ENCODE measurements around the gene MS4A13.
"Not testable (repeated sequence)": the region's sequence is repeated elsewhere in the genome, so short reads cannot be mapped to it uniquely, and the experiment has no call there.

MS4A13 gene, protein sequence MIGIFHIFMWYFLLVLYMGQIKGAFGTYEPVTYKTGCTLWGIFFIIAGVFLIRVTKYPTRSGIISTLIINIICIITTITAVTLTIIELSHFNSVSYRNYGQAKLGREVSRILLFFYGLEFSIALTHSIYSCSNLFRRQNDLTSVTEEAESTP

DNA sequence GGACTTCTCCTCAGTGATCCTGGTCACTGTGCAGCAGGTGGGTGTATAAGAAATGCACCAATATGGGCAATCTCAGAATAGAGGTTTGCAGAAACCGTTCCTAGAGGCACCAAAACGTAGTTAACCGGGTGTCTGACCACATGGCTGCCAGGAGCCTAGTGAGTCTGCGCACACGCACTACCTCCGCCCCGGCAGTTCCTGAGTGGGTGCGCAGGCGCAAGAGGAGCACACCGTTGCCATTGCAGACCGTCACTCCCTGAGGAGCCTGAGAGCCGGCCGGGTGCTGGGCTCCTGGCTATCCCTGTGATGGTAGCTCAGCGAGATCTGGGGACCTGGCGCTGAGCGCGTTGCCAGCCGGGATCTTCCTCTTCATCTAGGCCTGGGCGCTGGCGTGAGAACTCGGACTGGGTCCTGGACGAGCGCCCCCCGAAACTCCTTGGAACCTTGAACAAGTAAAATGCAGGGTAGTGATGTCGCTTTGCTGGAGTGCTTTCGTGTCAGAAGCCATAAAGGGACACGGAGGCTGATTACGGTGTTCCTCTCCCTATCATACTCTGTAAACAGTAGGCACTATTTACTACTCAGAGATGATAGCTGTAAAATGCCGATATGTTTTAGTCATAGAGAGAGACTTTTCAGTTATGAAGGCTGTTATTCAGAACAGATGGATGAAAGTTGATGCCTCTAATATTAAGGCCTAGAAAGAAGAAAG, at the start of gene MS4A13:
MS4A13 (plus strand) TSS at position 249 of the 712 bp plus-strand sequence. CDS start 2,692 bp downstream, outside the sequence.
- Mint-ChIP-seq H3K27ac (no peak within 1 kb of the TSS), H3K4me3 (no peak within 1 kb of the TSS), H3K4me1 (ENCODE audit: low read depth) (no peaks in the 10 kb centered on the region), H3K9me3 (ENCODE audit: low read depth) (peaks cover 4% of the 10 kb centered on the region), H3K27me3 (peaks cover 15% of the 10 kb centered on the region), H3K36me3 (no peaks in the 10 kb centered on the region)

DNA sequence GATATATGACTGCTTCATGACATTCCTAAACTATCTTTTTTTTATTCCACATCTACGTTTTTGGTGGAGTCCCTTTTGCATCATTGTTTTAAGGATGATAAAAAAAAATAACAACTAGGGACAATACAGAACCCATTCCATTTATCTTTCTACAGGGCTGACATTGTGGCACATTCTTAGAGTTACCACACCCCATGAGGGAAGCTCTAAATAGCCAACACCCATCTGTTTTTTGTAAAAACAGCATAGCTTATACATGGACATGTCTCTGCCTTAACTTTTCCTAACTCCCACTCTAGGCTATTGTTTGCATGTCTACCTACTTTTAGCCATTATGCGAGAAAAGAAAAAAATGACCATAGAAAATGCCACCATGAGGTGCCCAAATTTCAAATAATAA, 46.4 kb upstream of the MS4A13 start:
- Mint-ChIP-seq H3K4me3 (no peak overlapping the region), H3K4me1 (ENCODE audit: low read depth) (no peaks in the 10 kb centered on the region), H3K36me3 (no peaks in the 10 kb centered on the region), H3K27ac (no peak overlapping the region), H3K27me3 (peaks cover 11% of the 10 kb centered on the region), H3K9me3 (ENCODE audit: low read depth) (no peaks in the 10 kb centered on the region)

DNA sequence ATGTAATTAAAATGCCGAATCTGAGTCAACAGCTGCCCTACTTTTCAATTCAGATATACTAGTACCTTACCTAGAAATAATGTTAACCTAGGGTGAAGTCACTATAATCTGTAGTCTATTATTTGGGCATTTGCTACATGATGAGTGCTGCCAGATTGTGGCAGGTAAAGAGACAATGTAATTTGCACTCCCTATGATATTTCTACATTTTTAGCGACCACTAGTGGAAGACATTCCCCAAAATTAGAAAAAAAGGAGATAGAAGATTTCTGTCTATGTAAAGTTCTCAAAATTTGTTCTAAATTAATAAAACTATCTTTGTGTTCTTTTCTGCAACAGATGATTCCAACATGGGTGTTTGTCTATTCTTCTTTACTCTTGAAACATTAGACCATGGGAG, 45.5 kb upstream of the MS4A13 start:
- Mint-ChIP-seq H3K4me3 (no peak overlapping the region), H3K27ac (no peak overlapping the region), H3K9me3 (ENCODE audit: low read depth) (no peaks in the 10 kb centered on the region), H3K27me3 (peaks cover 11% of the 10 kb centered on the region), H3K4me1 (ENCODE audit: low read depth) (no peaks in the 10 kb centered on the region), H3K36me3 (no peaks in the 10 kb centered on the region)

DNA sequence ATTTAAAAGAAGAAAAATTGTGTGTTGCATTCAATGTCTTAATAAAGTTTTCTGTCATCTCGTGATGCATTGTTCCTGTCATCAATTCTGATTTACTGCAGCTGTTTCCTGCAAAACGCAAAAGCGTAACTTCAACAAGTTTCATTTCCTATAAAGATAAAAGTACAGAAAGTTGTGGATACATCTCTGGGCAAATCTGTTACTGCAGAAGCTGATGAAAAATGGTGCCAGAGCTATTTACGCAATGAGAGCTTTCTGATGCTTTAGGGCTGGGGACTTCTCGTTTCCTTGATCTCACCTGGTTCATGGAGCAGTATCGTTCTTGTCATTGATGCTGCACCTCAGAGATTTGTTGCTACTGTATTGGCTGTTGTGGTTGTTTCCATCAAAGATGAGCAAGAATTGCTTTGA, 38.2 kb upstream of the MS4A13 start:
- Mint-ChIP-seq H3K9me3 (ENCODE audit: low read depth) (no peaks in the 10 kb centered on the region), H3K4me1 (ENCODE audit: low read depth) (no peaks in the 10 kb centered on the region), H3K27ac (no peak overlapping the region), H3K27me3 (peaks cover 2% of the 10 kb centered on the region), H3K4me3 (no peak overlapping the region), H3K36me3 (no peaks in the 10 kb centered on the region)

DNA sequence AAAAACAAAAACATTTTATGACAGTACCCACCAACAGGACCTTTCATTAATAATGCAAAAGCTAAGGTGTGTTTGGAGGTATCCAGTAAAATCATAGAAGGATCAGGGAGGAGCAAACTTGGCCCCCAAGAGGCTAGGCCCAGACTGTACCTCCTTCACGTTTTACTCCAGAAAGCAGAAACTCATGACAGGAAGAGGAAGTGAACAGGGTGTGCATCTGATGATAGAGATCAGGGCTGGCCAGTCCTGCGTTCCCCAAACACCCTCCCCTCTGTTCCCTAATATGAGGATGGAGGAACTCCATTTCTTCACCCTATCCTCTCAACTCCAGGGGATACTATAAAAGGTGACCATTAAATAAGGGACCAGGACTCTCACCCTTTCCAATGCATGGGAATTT, 32.8 kb upstream of the MS4A13 start:
- Mint-ChIP-seq H3K4me3 (no peak overlapping the region), H3K27ac (no peak overlapping the region), H3K36me3 (no peaks in the 10 kb centered on the region), H3K4me1 (ENCODE audit: low read depth) (no peaks in the 10 kb centered on the region), H3K9me3 (ENCODE audit: low read depth) (no peaks in the 10 kb centered on the region), H3K27me3 (peaks cover under 1% of the 10 kb centered on the region)

DNA sequence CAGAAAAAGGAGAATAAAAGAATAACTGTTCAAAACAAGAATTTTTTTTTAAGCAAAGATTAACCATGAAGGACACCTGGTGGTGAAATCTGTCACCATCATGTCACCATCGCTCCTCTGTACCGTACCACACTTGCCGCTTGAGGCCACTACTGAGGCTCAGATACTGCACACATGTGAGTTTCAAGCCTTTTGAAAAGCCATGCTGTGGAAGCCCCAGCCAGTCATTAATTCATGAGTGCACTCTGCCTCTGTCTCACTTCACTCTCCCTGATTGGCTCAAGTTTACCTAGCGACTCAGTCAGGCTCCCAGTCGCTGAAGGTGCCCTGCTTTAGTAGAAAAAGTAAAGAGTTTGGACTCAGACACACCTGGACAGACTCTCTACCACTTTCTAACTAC, 29.2 kb upstream of the MS4A13 start:
- Mint-ChIP-seq H3K36me3 (no peaks in the 10 kb centered on the region), H3K4me3 (no peak overlapping the region), H3K4me1 (ENCODE audit: low read depth) (no peaks in the 10 kb centered on the region), H3K27ac (no peak overlapping the region), H3K27me3 (peaks cover 6% of the 10 kb centered on the region), H3K9me3 (ENCODE audit: low read depth) (no peaks in the 10 kb centered on the region)

DNA sequence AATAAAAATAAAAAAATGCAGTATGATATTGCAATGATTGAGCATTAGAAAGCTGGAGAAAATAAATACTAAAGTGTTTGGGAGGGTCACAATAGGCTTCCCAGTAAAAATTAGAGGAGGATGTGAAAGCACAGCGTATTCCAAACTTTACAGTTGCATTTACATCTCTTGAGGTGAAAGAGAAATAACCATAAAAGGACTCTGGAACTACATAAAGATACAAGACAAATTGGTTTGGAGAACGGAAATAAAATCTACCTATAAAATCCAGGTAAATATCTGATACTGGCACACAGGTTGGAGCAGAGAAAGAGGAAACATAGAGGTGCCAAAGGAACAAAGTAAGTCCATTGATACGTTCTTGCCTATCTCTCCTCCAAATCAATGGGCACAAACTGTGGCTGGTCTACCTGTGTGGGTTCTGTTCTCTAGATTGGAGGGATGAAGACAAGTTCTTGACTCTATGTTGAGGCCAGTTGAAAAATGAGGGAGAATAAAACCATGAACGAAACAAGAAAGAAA, 22.6 kb upstream of the MS4A13 start, which contains the start of gene MS4A12:
MS4A12 (plus strand) TSS at position 291 of the 522 bp plus-strand sequence. CDS start 4,541 bp downstream, outside the sequence.
- Mint-ChIP-seq H3K27me3 (peaks cover 13% of the 10 kb centered on the region), H3K27ac (no peak within 1 kb of the TSS), H3K9me3 (ENCODE audit: low read depth) (no peaks in the 10 kb centered on the region), H3K4me3 (no peak within 1 kb of the TSS), H3K36me3 (no peaks in the 10 kb centered on the region), H3K4me1 (ENCODE audit: low read depth) (no peaks in the 10 kb centered on the region)

DNA sequence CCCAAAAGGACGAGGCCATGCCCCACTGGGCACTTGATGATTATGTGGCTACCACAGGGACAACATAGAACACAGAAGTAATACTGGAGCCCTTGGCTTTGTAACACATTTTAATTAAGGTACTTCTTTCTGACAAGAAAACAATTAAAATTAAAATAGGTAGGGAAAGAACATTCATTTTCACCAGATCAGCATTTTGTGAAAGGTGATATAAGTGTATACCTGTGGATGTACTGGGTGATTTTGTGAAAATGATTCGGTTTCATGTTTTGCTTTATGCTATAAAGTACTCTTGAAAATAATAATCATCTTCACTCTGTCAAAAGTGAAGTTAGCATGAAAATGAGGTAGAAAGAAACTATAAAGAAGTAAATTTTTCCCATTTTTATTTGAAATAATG, 21.7 kb upstream of the MS4A13 start:
- H3K9me3 Mint-ChIP-seq (ENCODE audit: low read depth), result no peaks in the 10 kb centered on the region

DNA sequence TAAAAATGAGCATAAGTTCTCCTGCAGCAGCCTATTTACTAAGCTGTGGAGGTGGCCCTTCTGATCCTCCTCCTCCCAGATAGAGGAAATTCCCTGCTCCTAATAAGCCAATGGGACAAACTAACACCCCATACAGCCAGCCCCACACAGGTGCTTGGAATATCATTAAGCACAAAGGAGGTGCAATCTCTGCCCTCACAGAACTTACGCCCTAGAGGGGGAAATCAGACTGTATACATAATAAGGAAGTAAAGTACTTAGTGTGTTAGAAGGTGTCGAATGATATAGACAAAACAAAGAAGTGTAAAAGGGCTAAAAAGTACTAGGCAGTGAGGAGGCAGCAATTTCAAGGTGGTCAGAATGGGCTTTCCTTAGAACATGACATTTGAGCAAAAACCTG, 16.8 kb upstream of the MS4A13 start:
- H3K4me3 Mint-ChIP-seq, result no peak overlapping the region
- no peaks in the 10 kb centered on the region for H3K36me3 Mint-ChIP-seq
- H3K4me1 Mint-ChIP-seq (ENCODE audit: low read depth), result no peaks in the 10 kb centered on the region
- peaks cover 9% of the 10 kb centered on the region for H3K27me3 Mint-ChIP-seq
- H3K27ac Mint-ChIP-seq, result no peak overlapping the region
- no peaks in the 10 kb centered on the region for H3K9me3 Mint-ChIP-seq (ENCODE audit: low read depth)

More for the DNA sequence above, 21.7 kb upstream of the MS4A13 start:
- Mint-ChIP-seq H3K27ac (no peak overlapping the region), H3K4me1 (ENCODE audit: low read depth) (no peaks in the 10 kb centered on the region), H3K36me3 (no peaks in the 10 kb centered on the region), H3K27me3 (peaks cover 10% of the 10 kb centered on the region), H3K4me3 (no peak overlapping the region)

DNA sequence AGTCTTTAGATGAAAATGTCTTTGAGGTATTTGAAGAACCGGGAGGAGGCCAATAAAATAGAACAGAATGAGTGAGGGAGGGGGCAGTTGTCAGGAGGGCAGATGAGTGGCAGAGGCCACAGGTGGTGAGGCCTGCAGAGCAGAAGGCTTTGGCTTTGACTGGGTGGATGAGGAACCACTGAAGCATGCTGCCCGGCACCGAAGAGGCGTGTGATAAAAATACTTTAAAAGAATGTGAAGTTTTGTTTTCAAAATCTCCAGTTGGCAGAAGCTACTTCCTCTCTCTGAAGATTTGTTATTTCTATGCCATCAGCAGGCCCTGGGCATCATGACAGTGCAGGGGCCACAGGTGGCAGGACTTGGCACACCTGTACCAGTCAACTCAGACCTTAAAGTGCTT, 16.3 kb upstream of the MS4A13 start:
- no peaks in the 10 kb centered on the region for H3K9me3 Mint-ChIP-seq (ENCODE audit: low read depth)
- H3K36me3 Mint-ChIP-seq, result no peaks in the 10 kb centered on the region
- H3K27me3 Mint-ChIP-seq, result peaks cover 9% of the 10 kb centered on the region
- no peaks in the 10 kb centered on the region for H3K4me1 Mint-ChIP-seq (ENCODE audit: low read depth)
- no peak overlapping the region for H3K4me3 Mint-ChIP-seq
- H3K27ac Mint-ChIP-seq, result no peak overlapping the region

DNA sequence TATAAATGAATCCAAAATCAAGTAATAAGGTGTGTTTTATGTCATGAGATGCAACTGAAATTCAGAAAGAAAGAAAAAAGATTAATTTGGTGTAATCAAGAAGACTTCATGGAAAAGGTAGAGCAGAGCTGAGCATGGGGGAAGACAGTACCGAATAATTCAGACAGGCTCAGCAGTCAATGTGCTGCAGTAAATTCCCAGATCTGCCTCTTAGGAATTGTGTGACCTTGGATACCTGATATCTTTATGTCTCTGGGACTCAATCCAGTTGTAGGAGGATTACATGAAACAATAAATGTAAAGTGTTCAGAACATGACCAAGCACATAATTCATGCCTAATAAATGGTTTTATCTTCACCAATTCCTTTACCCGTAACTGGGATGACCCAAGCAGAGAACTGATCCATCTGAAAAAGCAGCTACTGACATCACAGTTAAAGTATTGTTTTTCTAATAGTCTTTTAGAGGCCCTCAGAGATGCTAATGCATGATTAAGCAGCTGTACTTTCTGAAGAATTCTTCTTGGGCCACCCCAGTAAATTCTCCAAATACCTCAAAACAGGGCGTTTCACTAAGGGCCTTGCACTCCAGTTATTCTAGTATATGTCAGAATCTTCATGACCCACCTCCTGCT, 14.8 kb upstream of the MS4A13 start:
- no peaks in the 10 kb centered on the region for H3K9me3 Mint-ChIP-seq (ENCODE audit: low read depth)
- H3K4me3 Mint-ChIP-seq, result no peak overlapping the region
- H3K27ac Mint-ChIP-seq, result no peak overlapping the region
- H3K36me3 Mint-ChIP-seq, result no peaks in the 10 kb centered on the region
- peaks cover 6% of the 10 kb centered on the region for H3K27me3 Mint-ChIP-seq
- H3K4me1 Mint-ChIP-seq (ENCODE audit: low read depth), result peaks cover 11% of the 10 kb centered on the region

DNA sequence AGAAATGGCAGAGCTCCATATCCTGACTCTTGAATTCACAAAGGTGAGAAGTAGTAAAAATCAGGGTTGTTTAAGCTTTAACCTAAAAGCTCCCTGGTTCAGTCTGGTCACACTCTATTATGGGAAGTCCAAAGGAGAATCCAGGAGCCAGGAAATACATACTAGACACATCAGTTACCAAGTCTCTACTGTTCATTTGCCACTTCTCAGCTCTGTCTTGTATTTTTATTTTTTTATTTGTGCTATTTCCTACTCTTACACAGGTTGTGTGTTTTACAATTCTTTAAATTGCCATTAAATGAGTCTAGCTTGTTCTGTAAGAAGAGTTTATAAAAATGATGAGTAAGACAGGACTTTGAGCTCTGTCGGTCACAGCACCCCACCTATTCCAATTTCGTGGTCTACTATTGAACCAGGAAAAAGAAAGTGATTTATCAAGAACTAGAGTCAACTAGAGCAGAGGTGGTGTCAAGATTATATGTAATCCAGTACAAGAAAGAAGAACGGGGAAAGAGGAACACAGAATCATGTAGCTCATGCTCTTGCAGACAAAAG, 12.9 kb upstream of the MS4A13 start:
- H3K27me3 Mint-ChIP-seq, result peaks cover 6% of the 10 kb centered on the region
- H3K27ac Mint-ChIP-seq, result no peak overlapping the region
- no peaks in the 10 kb centered on the region for H3K36me3 Mint-ChIP-seq
- peaks cover 11% of the 10 kb centered on the region for H3K4me1 Mint-ChIP-seq (ENCODE audit: low read depth)
- H3K4me3 Mint-ChIP-seq, result no peak overlapping the region
- no peaks in the 10 kb centered on the region for H3K9me3 Mint-ChIP-seq (ENCODE audit: low read depth)

DNA sequence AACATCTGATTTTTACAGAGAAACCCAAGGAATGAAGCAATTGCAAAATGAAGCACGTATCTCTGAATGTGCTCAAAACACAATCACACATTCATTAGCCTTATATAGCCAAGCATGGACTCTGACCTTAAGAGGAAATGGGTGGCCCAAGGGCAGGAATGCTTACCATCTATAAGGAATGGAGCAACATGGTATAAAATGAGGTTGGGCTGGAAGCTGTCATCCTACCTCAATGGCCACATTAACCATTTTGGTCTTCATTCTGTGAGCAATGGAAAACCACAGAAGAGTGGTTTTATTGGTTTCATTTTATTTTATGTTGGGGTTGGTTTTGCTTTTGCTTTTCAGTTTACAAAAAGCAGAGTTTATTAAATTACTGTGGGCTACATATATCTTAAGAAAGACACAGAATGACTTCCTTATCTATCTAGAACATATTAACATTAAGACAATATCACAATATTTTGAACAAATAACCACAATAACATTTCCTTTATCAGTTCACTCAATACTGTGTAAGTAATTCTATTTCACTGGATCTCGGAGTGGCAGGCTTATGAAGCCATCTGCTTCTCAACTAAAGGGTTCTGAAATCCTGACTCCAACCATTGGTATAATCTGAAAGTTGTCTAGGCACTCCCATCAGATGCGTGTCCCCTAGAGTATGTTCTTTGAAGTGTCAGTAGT, 10.8 kb upstream of the MS4A13 start:
- no peak overlapping the region for H3K27ac Mint-ChIP-seq
- H3K36me3 Mint-ChIP-seq, result no peaks in the 10 kb centered on the region
- H3K4me3 Mint-ChIP-seq, result no peak overlapping the region
- H3K27me3 Mint-ChIP-seq, result peaks cover 10% of the 10 kb centered on the region
- H3K4me1 Mint-ChIP-seq (ENCODE audit: low read depth), result peaks cover 11% of the 10 kb centered on the region
- H3K9me3 Mint-ChIP-seq (ENCODE audit: low read depth), result peaks cover 4% of the 10 kb centered on the region

DNA sequence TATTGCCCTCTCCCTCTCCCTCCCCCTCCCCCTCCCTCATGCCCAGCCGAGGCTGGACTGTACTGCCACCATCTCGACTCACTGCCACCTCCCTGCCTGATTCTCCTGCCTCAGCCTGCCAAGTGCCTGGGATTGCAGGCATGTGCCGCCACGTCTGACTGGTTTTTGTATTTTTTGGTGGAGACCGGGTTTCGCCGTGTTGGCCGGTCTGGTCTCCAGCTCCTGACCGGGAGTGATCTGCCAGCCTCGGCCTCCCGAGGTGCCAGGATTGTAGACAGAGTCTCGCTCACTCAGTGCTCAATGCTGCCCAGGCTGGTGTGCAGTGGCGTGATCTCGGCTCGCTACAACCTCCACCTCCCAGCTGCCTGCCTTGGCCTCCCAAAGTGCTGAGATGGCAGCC, 5.6 kb upstream of the MS4A13 start:
- not testable (repeated sequence) for H3K27ac Mint-ChIP-seq; H3K36me3 Mint-ChIP-seq; H3K4me3 Mint-ChIP-seq; H3K4me1 Mint-ChIP-seq (ENCODE audit: low read depth); H3K27me3 Mint-ChIP-seq; H3K9me3 Mint-ChIP-seq (ENCODE audit: low read depth)

DNA sequence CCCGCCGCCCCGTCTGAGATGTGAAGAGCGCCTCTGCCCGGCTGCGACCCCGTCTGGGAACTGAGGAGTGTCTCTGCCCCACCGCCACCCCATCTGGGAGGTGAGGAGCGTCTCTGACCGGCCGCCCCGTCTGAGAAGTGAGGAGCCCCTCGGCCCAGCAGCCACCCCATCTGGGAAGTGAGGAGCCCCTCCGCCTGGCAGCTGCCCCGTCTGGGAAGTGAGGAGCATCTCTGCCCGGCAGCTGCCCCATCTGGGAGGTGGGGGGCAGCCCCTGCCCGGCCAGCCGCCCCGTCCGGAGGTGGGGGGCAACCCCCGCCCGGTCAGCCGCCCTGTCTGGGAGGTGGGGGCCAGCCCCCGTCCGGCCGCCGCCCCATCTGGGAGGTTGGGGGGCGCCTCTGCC, 5.0 kb upstream of the MS4A13 start:
- not testable (repeated sequence) for H3K27ac Mint-ChIP-seq; H3K36me3 Mint-ChIP-seq; H3K9me3 Mint-ChIP-seq (ENCODE audit: low read depth); H3K27me3 Mint-ChIP-seq; H3K4me1 Mint-ChIP-seq (ENCODE audit: low read depth); H3K4me3 Mint-ChIP-seq
